ENCODE results near the gene C6orf62. TPM values are rescaled to one million over a fixed set of nuclear protein-coding genes. Genes with fewer than 3 reads are reported as not detected.

The C6orf62 gene
- total RNA-seq, 1 experiment from 2014 or later: 86.4 TPM

GRCh38 chr6:24743265-24743943 is 24.4 kb upstream of the C6orf62 start (continued):
- TF ChIP-seq USF1 (CRISPR knock-in tag; IDR thresholded peaks at IDR 0.05) (no peak), NFE2L1 (CRISPR knock-in tag; IDR thresholded peaks at IDR 0.05) (no peak), RORB (CRISPR knock-in tag; IDR thresholded peaks at IDR 0.05) (no peak), NFATC4 (CRISPR knock-in tag; IDR thresholded peaks at IDR 0.05) (no peak), ZNF532 (CRISPR knock-in tag; IDR thresholded peaks at IDR 0.05; ENCODE audit: borderline replicate concordance) (no peak), ZBTB21 (CRISPR knock-in tag; IDR thresholded peaks at IDR 0.05; ENCODE audit: borderline replicate concordance) (no peak), ERG (CRISPR knock-in tag; IDR thresholded peaks at IDR 0.05) (no peak), ZNF423 (CRISPR knock-in tag; IDR thresholded peaks at IDR 0.05) (no peak), AR (CRISPR knock-in tag; IDR thresholded peaks at IDR 0.05) (no peak), GABPB1 (CRISPR knock-in tag; IDR thresholded peaks at IDR 0.05) (no peak)

GRCh38 chr6:24742216-24742738 is 23.3 kb upstream of the C6orf62 start:
- CTCF ChIA-PET: no interaction called here
- TF ChIP-seq ZSCAN18 (CRISPR knock-in tag; IDR thresholded peaks at IDR 0.05): no peak
- Mint-ChIP-seq H3K4me1 (no peaks in the 10 kb centered on the region), H3K4me3 (no peak overlapping the region), H3K9me3 (no peaks in the 10 kb centered on the region; the same call in 1 of the 2 replicates), H3K36me3 (no peaks in the 10 kb centered on the region), H3K27me3 (ENCODE audit: low read depth) (no peaks in the 10 kb centered on the region), H3K27ac (no peak overlapping the region)
- DNase-seq (ENCODE audit: low spot score) (no peak), ATAC-seq (no peak)
- POLR2A ChIA-PET: no interaction called here

- Mint-ChIP-seq H3K36me3 (no peaks in the 10 kb centered on the region), H3K27ac (no peak overlapping the region), H3K4me1 (no peaks in the 10 kb centered on the region), H3K9me3 (no peaks in the 10 kb centered on the region; the same call in 1 of the 2 replicates), H3K27me3 (ENCODE audit: low read depth) (no peaks in the 10 kb centered on the region), H3K4me3 (no peak overlapping the region)
- TF ChIP-seq NFATC4 (CRISPR knock-in tag; IDR thresholded peaks at IDR 0.05): no peak
- TF ChIP-seq GRHL2 (CRISPR knock-in tag; IDR thresholded peaks at IDR 0.05; ENCODE audit: insufficient replicate concordance, severe bottlenecking): no peak
- no peak for TF ChIP-seq ZSCAN18 (CRISPR knock-in tag; IDR thresholded peaks at IDR 0.05)
- no peak for TF ChIP-seq FOXJ3 (CRISPR knock-in tag; IDR thresholded peaks at IDR 0.05; ENCODE audit: borderline replicate concordance)
- no peak for TF ChIP-seq STAT6 (CRISPR knock-in tag; conservative IDR thresholded peaks at IDR 0.05; ENCODE audit: low read depth)
- TF ChIP-seq PRRX2 (CRISPR knock-in tag; IDR thresholded peaks at IDR 0.05): no peak
- TF ChIP-seq MYBL2 (CRISPR knock-in tag; IDR thresholded peaks at IDR 0.05): no peak
- TF ChIP-seq IRF2 (CRISPR knock-in tag; IDR thresholded peaks at IDR 0.05; ENCODE audit: borderline replicate concordance, low read depth): no peak
- no peak for TF ChIP-seq GABPB1 (CRISPR knock-in tag; IDR thresholded peaks at IDR 0.05)
- CTCF ChIA-PET: no interaction called here
- POLR2A ChIA-PET: no interaction called here
- DNase-seq (ENCODE audit: low spot score) (no peak), ATAC-seq (no peak)
Observed at GRCh38 chr6:24740861-24741260, 21.9 kb upstream of the C6orf62 start.
